GM12878 (cell line): Measurements from ENCODE around the gene SVBP.

Experiments
- ATF3 ChIP-seq: IDR thresholded peaks from 2 replicates; pipeline ENCODE4 v1.6.1; 2011; ENCODE audit warnings: low read depth, mild to moderate bottlenecking, low read length, moderate library complexity, borderline replicate concordance; ENCODE audit errors: extremely low read depth
- CEBPB ChIP-seq, 2 experiments: fragments of 150-350 bp in 1 of 2; IDR thresholded peaks; 2 replicates each; pipeline ENCODE4 v1.6.1; 2012 to 2014; ENCODE audit warnings: low read depth in 2 of 2, low read length in 2 of 2, borderline replicate concordance in 1 of 2, inconsistent platforms in 1 of 2
- CTCF ChIP-seq, 3 experiments: IDR thresholded peaks in 2 of 3; conservative IDR thresholded peaks in 1 of 3; 2 replicates each; pipeline ENCODE4 v1.5.1; 2011; ENCODE audit warnings: low read depth in 3 of 3, low read length in 3 of 3, mild to moderate bottlenecking in 3 of 3, control low read depth in 2 of 3, moderate library complexity in 2 of 3, inconsistent platforms in 1 of 3, mixed read lengths in 1 of 3; ENCODE audit not compliant: control insufficient read depth in 2 of 3, insufficient read depth in 1 of 3; ENCODE audit errors: extremely low read depth in 1 of 3
- EP300 ChIP-seq, 2 experiments: fragments of 150-350 bp in 1 of 2; IDR thresholded peaks; 2 replicates each; pipeline ENCODE4 v1.6.1; 2011 to 2012; ENCODE audit warnings: low read depth in 2 of 2, low read length in 2 of 2, borderline replicate concordance in 1 of 2, improper control_type of control experiment in 1 of 2, inconsistent platforms in 1 of 2; ENCODE audit not compliant: control insufficient read depth in 1 of 2
- MEF2A ChIP-seq: IDR thresholded peaks from 2 replicates; pipeline ENCODE4 v1.6.1; 2011; ENCODE audit warnings: low read depth, mild to moderate bottlenecking, low read length, moderate library complexity; ENCODE audit not compliant: insufficient read depth
- MYC ChIP-seq: IDR thresholded peaks from 2 replicates; pipeline ENCODE4 v1.6.1; 2011; ENCODE audit warnings: mild to moderate bottlenecking, low read length, moderate library complexity, inconsistent platforms; ENCODE audit not compliant: insufficient read depth, insufficient replicate concordance, insufficient read length, severe bottlenecking
- NR2F1 ChIP-seq: fragments of 450-650 bp; conservative IDR thresholded peaks from 2 replicates; pipeline ENCODE4 v1.6.1; 2017; ENCODE audit warnings: mild to moderate bottlenecking
- PAX5 ChIP-seq: IDR thresholded peaks from 2 replicates; pipeline ENCODE4 v1.6.1; 2011; ENCODE audit warnings: low read depth, low read length, borderline replicate concordance
- POLR2A ChIP-seq: IDR thresholded peaks from 2 replicates; pipeline ENCODE4 v1.6.1; 2011; ENCODE audit warnings: low read depth, mild to moderate bottlenecking, low read length
- RELA ChIP-seq: fragments of 450-650 bp; IDR thresholded peaks from 2 replicates; pipeline ENCODE4 v1.8.0; 2014; ENCODE audit warnings: borderline replicate concordance; ENCODE audit not compliant: partially characterized antibody
- REST ChIP-seq: IDR thresholded peaks from 2 replicates; pipeline ENCODE4 v1.6.1; 2012; ENCODE audit warnings: mild to moderate bottlenecking, low read depth, low read length
- TCF3 ChIP-seq: IDR thresholded peaks from 2 replicates; pipeline ENCODE4 v1.6.1; 2012; ENCODE audit warnings: low read depth, mild to moderate bottlenecking, low read length, borderline replicate concordance; ENCODE audit not compliant: insufficient read depth
- YY1 ChIP-seq: IDR thresholded peaks from 2 replicates; pipeline ENCODE4 v1.6.1; 2011; ENCODE audit warnings: low read depth, mild to moderate bottlenecking, low read length

GRCh38 chr1:42838482-42839190 is 21.4 kb upstream of the SVBP start:
- no peak for TF ChIP-seq MYC
- TF ChIP-seq NR2F1, result no peak
- TF ChIP-seq EP300 (IDR thresholded peaks at IDR 0.05; ENCODE audit: borderline replicate concordance in 1 of 2, control insufficient read depth in 1 of 2, low read depth in 2 of 2, low read length in 2 of 2), result no peak
- TF ChIP-seq ATF3, result no peak
- TF ChIP-seq REST, result no peak
- no peak for TF ChIP-seq CTCF (IDR thresholded peaks at IDR 0.05 in 2 of 3, conservative IDR thresholded peaks at IDR 0.05 in 1 of 3; ENCODE audit: control insufficient read depth in 2 of 3, extremely low read depth in 1 of 3, insufficient read depth in 1 of 3, low read depth in 3 of 3, low read length in 3 of 3)
- TF ChIP-seq POLR2A, result no peak
- no peak for TF ChIP-seq MEF2A
- TF ChIP-seq PAX5, result no peak
- no peak for TF ChIP-seq CEBPB (IDR thresholded peaks at IDR 0.05; ENCODE audit: borderline replicate concordance in 1 of 2, low read depth in 2 of 2, low read length in 2 of 2)
- TF ChIP-seq RELA, result no peak
- TF ChIP-seq YY1, result no peak
- no peak for TF ChIP-seq TCF3
